H9 (cell line): Measurements from ENCODE around the gene TGIF1. TPM values are rescaled to one million over a fixed set of nuclear protein-coding genes. Genes with fewer than 3 reads are reported as not detected.
"Not testable (repeated sequence)": the region's sequence is repeated elsewhere in the genome, so short reads cannot be mapped to it uniquely, and the experiment has no call there.

Experiments used
- DNase-seq: peaks from one replicate; pipeline ENCODE4 v3.0.0-alpha.2; 2017
- H2AFZ ChIP-seq: one replicate; pipeline ENCODE4 v1.6.1; 2013; ENCODE audit warnings: mild to moderate bottlenecking, low read length, control low read depth, moderate library complexity
- H2AK5ac ChIP-seq: 2 replicates; pipeline ENCODE4 v1.6.1; 2013; ENCODE audit warnings: low read length, control low read depth, mixed read lengths; ENCODE audit not compliant: insufficient read length
- H2BK120ac ChIP-seq: one replicate; pipeline ENCODE4 v1.6.1; 2013; ENCODE audit warnings: low read depth, mild to moderate bottlenecking, low read length, control low read depth, inconsistent platforms; ENCODE audit not compliant: poor library complexity, severe bottlenecking
- H2BK12ac ChIP-seq: 2 replicates; pipeline ENCODE4 v1.6.1; 2013; ENCODE audit warnings: low read length, control low read depth, mixed read lengths, low read depth; ENCODE audit not compliant: insufficient read length
- H2BK15ac ChIP-seq: 2 replicates; pipeline ENCODE4 v1.6.1; 2013; ENCODE audit warnings: low read depth, low read length, control low read depth
- H2BK20ac ChIP-seq: one replicate; pipeline ENCODE4 v1.6.1; 2013; ENCODE audit warnings: low read depth, mild to moderate bottlenecking, low read length, control low read depth, inconsistent platforms; ENCODE audit not compliant: poor library complexity, severe bottlenecking
- H2BK5ac ChIP-seq: 2 replicates; pipeline ENCODE4 v1.6.1; 2013; ENCODE audit warnings: low read length, control low read depth, mixed read lengths; ENCODE audit not compliant: insufficient read length
- H3K14ac ChIP-seq: 2 replicates; pipeline ENCODE4 v1.6.1; 2013; ENCODE audit warnings: low read length, control low read depth; ENCODE audit not compliant: insufficient read depth
- H3K18ac ChIP-seq: 2 replicates; pipeline ENCODE4 v1.6.1; 2013; ENCODE audit warnings: low read depth, mild to moderate bottlenecking, mixed read lengths, low read length, control low read depth; ENCODE audit not compliant: insufficient read length
- H3K23ac ChIP-seq: 2 replicates; pipeline ENCODE4 v1.6.1; 2013; ENCODE audit warnings: low read length, control low read depth, mixed read lengths, low read depth; ENCODE audit not compliant: insufficient read length
- H3K23me2 ChIP-seq: 2 replicates; pipeline ENCODE4 v1.6.1; 2013; ENCODE audit warnings: low read depth, mild to moderate bottlenecking, mixed read lengths, low read length, control low read depth; ENCODE audit not compliant: insufficient read length, poor library complexity, severe bottlenecking
- H3K27ac ChIP-seq: 2 replicates; pipeline ENCODE4 v1.5.1; 2013; ENCODE audit warnings: low read length, control low read depth, mixed read lengths, low read depth; ENCODE audit not compliant: insufficient read length
- H3K27me3 ChIP-seq: 2 replicates; pipeline ENCODE4 v1.6.1; 2013; ENCODE audit warnings: low read length, control low read depth, inconsistent platforms; ENCODE audit not compliant: insufficient read depth
- H3K4ac ChIP-seq: 2 replicates; pipeline ENCODE4 v1.6.1; 2013; ENCODE audit warnings: low read depth, mild to moderate bottlenecking, control low read depth, inconsistent platforms, low read length, moderate library complexity
- H3K4me1 ChIP-seq: 2 replicates; pipeline ENCODE4 v1.6.1; 2013; ENCODE audit warnings: low read length, control low read depth, inconsistent platforms; ENCODE audit not compliant: insufficient read depth
- H3K4me2 ChIP-seq: 2 replicates; pipeline ENCODE4 v1.6.1; 2013; ENCODE audit warnings: low read length, control low read depth, mixed read lengths; ENCODE audit not compliant: insufficient read length, insufficient read depth
- H3K56ac ChIP-seq: 2 replicates; pipeline ENCODE4 v1.6.1; 2013; ENCODE audit warnings: low read depth, mild to moderate bottlenecking, mixed read lengths, low read length, control low read depth; ENCODE audit not compliant: insufficient read length
- H3K79me1 ChIP-seq: 2 replicates; pipeline ENCODE4 v1.6.1; 2013; ENCODE audit warnings: low read depth, mild to moderate bottlenecking, moderate library complexity, low read length, control low read depth, inconsistent platforms; ENCODE audit not compliant: insufficient read depth, poor library complexity, severe bottlenecking
- H3K79me2 ChIP-seq: 2 replicates; pipeline ENCODE4 v1.6.1; 2013; ENCODE audit warnings: low read length, control low read depth, inconsistent platforms; ENCODE audit not compliant: insufficient read depth
- H3K9ac ChIP-seq: 2 replicates; pipeline ENCODE4 v1.6.1; 2013; ENCODE audit warnings: low read length, control low read depth, mixed read lengths; ENCODE audit not compliant: insufficient read length; ENCODE audit errors: extremely low read depth
- H3K9me3 ChIP-seq: one replicate; pipeline ENCODE4 v1.6.1; 2013; ENCODE audit warnings: low read depth, low read length, inconsistent platforms; ENCODE audit not compliant: control insufficient read depth
- H3T11ph ChIP-seq: one replicate; pipeline ENCODE4 v1.6.1; 2013; ENCODE audit warnings: mild to moderate bottlenecking, low read length, control low read depth, inconsistent platforms
- H4K20me1 ChIP-seq: one replicate; pipeline ENCODE4 v1.6.1; 2013; ENCODE audit not compliant: control insufficient read depth, insufficient read length, insufficient read depth
- H4K5ac ChIP-seq: 2 replicates; pipeline ENCODE4 v1.6.1; 2013; ENCODE audit warnings: low read depth, mild to moderate bottlenecking, mixed read lengths, low read length, control low read depth; ENCODE audit not compliant: insufficient read length
- H4K8ac ChIP-seq: replicated peaks from 2 replicates; pipeline ENCODE4 v1.6.1; 2013; ENCODE audit warnings: low read length, control low read depth, mixed read lengths, low read depth; ENCODE audit not compliant: insufficient read length
- H4K91ac ChIP-seq: 2 replicates; pipeline ENCODE4 v1.6.1; 2013; ENCODE audit warnings: low read depth, mild to moderate bottlenecking, moderate library complexity, mixed read lengths, low read length, control low read depth; ENCODE audit not compliant: insufficient read length
- H3K27ac Mint-ChIP-seq, 3 experiments: 2 replicates in 2 of 3; 3 replicates in 1 of 3; pipeline ENCODE4 v1.8.0; 2020 to 2021; ENCODE audit warnings: mixed read lengths in 3 of 3, mild to moderate bottlenecking in 1 of 3, moderate library complexity in 1 of 3
- H3K27me3 Mint-ChIP-seq: 2 replicates; pipeline ENCODE4 v1.8.0; 2021; ENCODE audit warnings: low read depth, mild to moderate bottlenecking, moderate library complexity, mixed read lengths
- H3K36me3 Mint-ChIP-seq, 3 experiments: 2 replicates in 2 of 3; 3 replicates in 1 of 3; pipeline ENCODE4 v1.8.0; 2020 to 2021; ENCODE audit warnings: low read depth in 3 of 3, mixed read lengths in 3 of 3; ENCODE audit not compliant: insufficient read depth in 1 of 3
- H3K4me1 Mint-ChIP-seq, 2 experiments: 2 replicates each; pipeline ENCODE4 v1.8.0; 2020; ENCODE audit warnings: mixed read lengths in 2 of 2
- H3K4me3 Mint-ChIP-seq, 2 experiments: 2 replicates in 1 of 2; 3 replicates in 1 of 2; pipeline ENCODE4 v1.8.0; 2020 to 2021; ENCODE audit warnings: mild to moderate bottlenecking in 2 of 2, mixed read lengths in 2 of 2, moderate library complexity in 1 of 2
- H3K9me3 Mint-ChIP-seq, 2 experiments: 2 replicates in 1 of 2; 3 replicates in 1 of 2; pipeline ENCODE4 v1.8.0; 2020; ENCODE audit warnings: mild to moderate bottlenecking in 2 of 2, mixed read lengths in 2 of 2, moderate library complexity in 1 of 2
- CTCF ChIP-seq: fragments of 200-600 bp; sonication (generic); conservative IDR thresholded peaks from 3 replicates; pipeline ENCODE4 v1.8.0; 2021; ENCODE audit warnings: antibody characterized with exemption, mild to moderate bottlenecking
- WGBS: extraction: QIAGEN DNeasy Blood & Tissue Kit; methylation state at CpG from one replicate; pipeline ENCODE4 v1.1.7; 2013; ENCODE audit warnings: missing lambda C conversion rate, low lambda C conversion rate, mixed read lengths; ENCODE audit not compliant: insufficient read length; ENCODE audit errors: extremely low coverage; 5-methylcytosine and 5-hydroxymethylcytosine counted together
- total RNA-seq: library from RNA; stranded (reverse); gene quantifications from 2 replicates; pipeline ENCODE4 v1.2.1, GENCODE V29; 2021

TGIF1 gene
- total RNA-seq, 1 experiment from 2014 or later, result 261 TPM

GRCh38 chr18:3471141-3471648 is 21.2 kb downstream of the TGIF1 start:
- Histone ChIP-seq H2AFZ (no peak overlapping the region), H4K91ac (no peak overlapping the region), H3K23ac (no peak overlapping the region), H3K4ac (no peak overlapping the region), H2BK15ac (no peak overlapping the region), H3K27ac (no peak overlapping the region), H3K4me1 (peaks cover 9% of the 10 kb centered on the region), H2BK12ac (no peak overlapping the region), H4K20me1 (no peaks in the 10 kb centered on the region), H2AK5ac (no peak overlapping the region), H3K79me2 (no peaks in the 10 kb centered on the region), H3K56ac (no peak overlapping the region), H3K27me3 (no peaks in the 10 kb centered on the region), H3K9ac (no peak overlapping the region), H2BK120ac (no peak overlapping the region), H3K4me2 (no peak overlapping the region), H2BK5ac (no peak overlapping the region), H3K18ac (no peak overlapping the region), H3T11ph (no peak overlapping the region), H3K79me1 (no peaks in the 10 kb centered on the region), H3K9me3 (no peaks in the 10 kb centered on the region), H3K23me2 (no peaks in the 10 kb centered on the region), H2BK20ac (no peak overlapping the region), H3K14ac (no peak overlapping the region), H4K8ac (no peak overlapping the region), H4K5ac (no peak overlapping the region)
- Mint-ChIP-seq H3K4me1 (peaks cover 23 to 25% of the 10 kb centered on the region in 2 experiments), H3K27me3 (peaks cover 1% of the 10 kb centered on the region; the same call in 1 of the 2 replicates), H3K4me3 (no peak overlapping the region), H3K27ac (no peak overlapping the region), H3K36me3 (peaks cover 11 to 17% (median 12%) of the 10 kb centered on the region in 3 experiments), H3K9me3 (peaks cover 15 to 16% of the 10 kb centered on the region in 2 experiments)
- no peak for TF ChIP-seq CTCF
- no peak for DNase-seq
- no CpG with 5 or more reads among the region's 3 CpGs for WGBS

- not testable (repeated sequence) for H3K27me3 Mint-ChIP-seq
These were observed 22.1 kb downstream of the TGIF1 start for GRCh38 chr18:3472121-3472520.

More at GRCh38 chr18:3472121-3472520, 22.1 kb downstream of the TGIF1 start:
- not testable (repeated sequence) for H3K4me1 ChIP-seq, H3K27ac ChIP-seq, H3K56ac ChIP-seq, H3K4me3 Mint-ChIP-seq, H3K18ac ChIP-seq, H3K79me1 ChIP-seq, H2AFZ ChIP-seq, H2BK5ac ChIP-seq, H2BK12ac ChIP-seq, H4K20me1 ChIP-seq, H3K14ac ChIP-seq, H4K91ac ChIP-seq, H2BK15ac ChIP-seq, H3K79me2 ChIP-seq, H3K23me2 ChIP-seq, H4K5ac ChIP-seq, H3K23ac ChIP-seq, H3K4ac ChIP-seq, H2BK20ac ChIP-seq, H3K9ac ChIP-seq, DNase-seq, H4K8ac ChIP-seq, H3K27me3 ChIP-seq, H3K9me3 ChIP-seq, H3T11ph ChIP-seq, H3K4me2 ChIP-seq, H2BK120ac ChIP-seq, H2AK5ac ChIP-seq
- peak overlapping the region in 1 of 3 experiments; percentile 35; a peak in 1 of 7 replicates for H3K27ac Mint-ChIP-seq
- peaks cover 11 to 17% (median 12%) of the 10 kb centered on the region in 3 experiments for H3K36me3 Mint-ChIP-seq
- peaks cover 14 to 16% of the 10 kb centered on the region in 2 experiments for H3K4me1 Mint-ChIP-seq
- peaks cover 15 to 16% of the 10 kb centered on the region in 2 experiments for H3K9me3 Mint-ChIP-seq
- WGBS, result no CpG with 5 or more reads among the region's 3 CpGs
